Left forelimb (tissue), 1 donor: ENCODE data around the gene USPL1.
"Not testable (repeated sequence)": the region's sequence is repeated elsewhere in the genome, so short reads cannot be mapped to it uniquely, and the experiment has no call there.

Source experiments
- DNase-seq: peaks from one replicate; pipeline ENCODE4 v3.0.0-alpha.2; 2018; ENCODE audit warnings: low spot score

The USPL1 gene

DNA sequence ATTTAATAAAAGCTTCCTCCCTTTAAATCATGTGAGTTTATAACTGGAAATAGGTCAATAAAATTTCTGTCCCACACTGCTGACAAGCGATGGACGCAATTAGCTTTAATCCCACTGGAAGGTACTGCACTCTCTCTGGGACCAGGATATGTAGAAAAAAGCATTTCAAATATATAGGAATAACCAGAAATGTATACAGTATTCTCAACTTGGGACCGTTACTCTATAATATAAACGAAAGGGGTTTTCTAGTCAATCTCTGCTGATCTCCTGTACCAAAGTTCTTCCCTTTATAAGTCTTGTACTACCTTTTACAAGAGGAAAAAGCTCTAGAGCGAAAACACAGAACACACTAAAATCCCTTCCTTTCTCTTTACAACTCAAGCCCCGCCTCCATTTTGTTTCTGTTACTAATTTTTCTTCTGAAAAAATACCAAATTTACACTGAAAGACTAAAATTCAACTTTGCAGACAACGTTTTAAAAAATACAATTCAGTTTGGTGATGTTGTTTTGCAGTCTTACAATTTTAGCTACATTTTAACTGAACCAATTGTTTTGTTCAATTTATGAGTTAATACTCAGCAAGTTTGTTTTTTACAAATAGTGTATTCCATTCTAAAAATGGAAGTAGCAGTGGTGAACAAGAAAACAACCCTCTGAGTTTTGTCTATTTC lies 1.7 kb upstream of the USPL1 start:
- DNase-seq: no peak

DNA sequence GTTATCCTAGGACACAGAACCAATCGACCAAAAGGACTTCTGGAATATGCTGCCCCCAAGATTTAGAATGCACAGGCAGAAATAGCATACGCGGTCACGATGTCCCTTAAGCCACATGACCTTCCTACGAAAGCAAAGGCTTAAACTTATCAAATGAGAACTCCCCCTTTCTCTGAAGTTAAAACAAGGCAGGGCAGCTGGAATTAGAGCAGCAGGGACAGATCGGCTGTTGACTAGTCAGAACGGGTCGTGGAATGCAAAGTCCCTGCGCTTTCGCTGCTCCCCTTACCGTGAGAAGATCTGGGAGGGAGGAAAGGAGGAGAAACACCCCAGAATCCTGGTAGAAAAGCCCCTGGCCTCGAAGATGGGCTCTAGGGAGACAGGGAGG lies 799 bp upstream of the USPL1 start:
- no peak for DNase-seq

DNA sequence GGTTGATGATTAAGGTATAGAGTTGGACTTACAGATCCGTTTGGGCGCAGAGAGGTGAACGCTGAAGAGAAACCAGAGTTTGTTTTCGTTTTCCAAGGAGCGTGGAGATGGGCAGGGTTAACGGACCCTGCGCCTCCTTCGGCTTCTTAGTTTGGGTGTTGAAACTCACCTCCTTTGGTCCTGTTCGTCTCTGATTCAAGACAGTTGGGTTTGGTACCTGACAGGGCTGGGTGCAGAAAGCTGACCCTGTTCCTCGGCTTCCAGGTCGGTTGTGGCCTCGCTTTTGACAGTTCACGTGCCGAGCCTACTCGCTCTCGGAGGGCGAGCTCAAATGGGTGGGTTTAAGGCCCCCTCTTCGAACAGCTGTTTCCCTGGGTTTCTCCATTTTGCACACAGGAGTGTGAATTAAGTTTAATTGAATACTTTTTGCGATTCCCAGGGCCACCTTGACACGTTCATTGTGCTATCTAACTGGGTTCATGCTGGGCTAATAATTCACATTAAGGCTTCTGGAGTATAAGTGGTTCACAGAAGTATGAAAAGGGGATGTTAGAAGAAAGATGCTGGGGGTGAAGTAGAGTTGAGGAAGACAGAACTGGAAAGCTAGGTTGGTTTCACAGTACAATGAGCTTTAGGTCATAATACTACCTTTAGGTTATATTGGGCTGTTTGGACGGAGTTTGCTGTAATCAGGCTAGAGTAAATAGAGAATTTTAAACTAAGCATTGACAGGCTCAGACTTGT lies 638 bp downstream of the USPL1 start:
- peak; percentile 69 for DNase-seq

DNA sequence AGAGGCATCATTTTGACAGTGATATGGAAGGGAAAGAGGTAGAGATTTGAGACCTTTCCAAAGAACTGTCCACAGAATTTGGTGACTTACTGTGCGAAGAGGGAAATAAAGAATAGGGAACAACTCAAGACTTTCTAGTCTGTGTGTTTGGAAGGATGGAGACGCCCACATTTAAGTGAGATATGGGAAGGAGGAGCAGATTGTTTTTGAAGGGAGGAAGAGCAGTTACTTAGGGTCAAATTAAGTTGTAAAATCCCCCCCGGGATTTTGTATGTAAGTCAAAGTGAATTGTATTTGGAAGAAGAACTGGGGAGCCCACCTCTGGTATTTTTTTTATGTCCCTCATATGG lies 1.2 kb downstream of the USPL1 start:
- no peak for DNase-seq

DNA sequence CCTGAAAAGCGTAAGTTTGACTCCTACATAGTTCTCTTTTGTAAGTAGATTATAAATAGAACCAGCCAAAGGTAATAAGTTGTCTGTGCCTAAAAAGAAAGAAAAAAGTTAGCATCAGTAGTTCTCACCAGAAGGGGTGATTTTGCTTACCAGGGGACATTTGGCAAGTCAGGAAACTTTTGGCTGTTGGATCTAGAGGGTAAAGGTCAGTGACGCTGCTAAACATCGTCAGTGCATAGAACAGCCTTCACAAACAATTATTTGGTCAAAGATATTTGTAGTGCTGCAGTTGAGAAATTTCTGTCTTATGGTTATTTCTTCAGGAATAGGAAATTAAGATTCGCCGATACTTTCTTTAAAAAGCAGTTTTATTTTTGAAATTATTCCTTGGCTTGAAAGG lies 2.0 kb downstream of the USPL1 start:
- DNase-seq: no peak

DNA sequence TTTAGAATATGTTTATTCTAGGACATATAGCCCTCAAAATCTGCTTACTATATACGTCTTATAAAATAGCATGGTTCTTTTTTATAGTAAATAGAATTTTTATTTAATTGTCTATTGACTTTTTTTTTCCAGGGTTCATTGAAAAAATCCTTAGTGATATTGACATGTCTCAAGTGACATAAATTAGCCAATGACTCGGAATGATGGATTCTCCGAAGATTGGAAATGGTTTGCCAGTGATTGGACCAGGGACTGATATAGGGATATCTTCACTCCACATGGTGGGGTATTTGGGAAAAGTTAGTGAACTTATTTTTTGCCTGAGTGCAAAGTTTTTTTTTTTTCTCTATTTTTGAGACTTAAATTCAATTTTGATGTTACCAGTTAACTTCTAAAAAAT lies 3.2 kb downstream of the USPL1 start:
- DNase-seq: no peak

DNA sequence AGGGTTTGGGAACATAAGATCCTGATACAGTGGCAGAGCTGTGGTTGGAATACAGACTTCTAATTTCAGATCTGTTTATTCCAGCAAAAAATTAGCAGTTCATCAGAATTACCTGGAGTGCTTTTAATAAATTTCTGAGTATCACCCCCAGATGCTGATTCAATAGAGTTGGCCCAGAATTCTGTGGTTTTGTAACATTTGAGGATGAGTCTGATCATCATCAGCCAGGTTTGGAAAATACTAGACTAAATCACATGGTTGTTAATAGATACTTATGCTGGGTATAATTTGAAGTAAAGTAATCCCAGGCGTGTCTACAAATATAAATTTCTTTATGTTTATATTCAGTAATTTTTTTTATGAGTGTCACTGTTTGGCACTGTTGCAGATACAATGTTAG lies 4.8 kb downstream of the USPL1 start:
- no peak for DNase-seq

DNA sequence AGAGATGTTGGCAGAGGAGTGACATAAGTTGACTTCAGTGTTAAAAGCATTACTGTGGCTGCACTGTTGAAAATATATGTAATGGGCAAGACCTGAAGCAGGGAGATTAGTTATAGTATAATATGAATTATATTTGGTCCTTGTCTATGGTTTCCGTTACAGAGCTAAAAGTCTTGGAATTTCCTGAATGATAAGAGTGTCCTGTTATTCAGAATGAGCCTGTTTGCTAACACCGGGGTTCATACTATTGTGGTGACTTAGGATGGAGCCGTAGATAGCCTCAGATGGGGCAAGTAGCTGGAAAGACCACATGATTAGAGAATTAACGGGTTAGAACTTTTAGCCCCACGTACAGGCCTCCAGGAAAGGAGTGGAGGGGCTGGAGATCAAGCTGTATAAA lies 5.7 kb downstream of the USPL1 start:
- no peak for DNase-seq

DNA sequence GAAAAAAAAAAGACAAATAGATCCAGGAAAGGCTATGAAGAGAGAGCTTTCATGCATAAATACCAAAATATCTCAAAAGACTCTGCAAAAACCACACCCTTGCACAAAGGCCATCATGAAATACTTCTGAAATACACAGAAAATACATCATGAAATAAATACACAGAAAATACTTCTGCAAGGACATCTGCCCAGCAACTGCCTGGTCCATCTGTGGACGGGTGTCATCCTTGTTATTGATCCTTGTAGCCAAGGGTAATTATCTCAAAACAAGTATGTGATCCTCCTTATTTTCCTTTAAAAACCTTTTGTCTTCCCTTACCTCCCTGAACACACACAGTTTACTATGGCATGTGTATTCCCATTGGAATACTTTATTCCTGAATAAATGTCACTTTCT lies 6.9 kb downstream of the USPL1 start:
- no peak for DNase-seq

DNA sequence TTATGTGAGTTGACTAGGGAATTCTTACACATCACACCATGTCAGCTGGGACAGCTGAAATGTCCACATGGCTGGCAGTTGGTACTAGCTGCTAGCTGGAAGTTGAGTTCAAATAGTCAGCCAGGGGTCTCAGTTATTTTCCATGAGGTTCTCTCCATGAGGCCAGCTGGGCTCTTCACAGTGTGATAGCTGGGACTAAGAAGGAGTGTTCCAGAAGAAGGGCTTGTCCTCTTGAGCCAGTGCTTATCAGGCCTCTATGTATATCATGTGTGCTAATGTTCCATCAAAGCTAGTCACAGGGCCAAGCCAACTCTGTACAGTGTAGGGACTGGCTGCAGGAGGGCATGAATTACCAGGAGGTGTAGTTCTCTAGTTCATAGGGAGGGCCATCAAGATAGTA lies 11.8 kb downstream of the USPL1 start:
- DNase-seq: no peak

DNA sequence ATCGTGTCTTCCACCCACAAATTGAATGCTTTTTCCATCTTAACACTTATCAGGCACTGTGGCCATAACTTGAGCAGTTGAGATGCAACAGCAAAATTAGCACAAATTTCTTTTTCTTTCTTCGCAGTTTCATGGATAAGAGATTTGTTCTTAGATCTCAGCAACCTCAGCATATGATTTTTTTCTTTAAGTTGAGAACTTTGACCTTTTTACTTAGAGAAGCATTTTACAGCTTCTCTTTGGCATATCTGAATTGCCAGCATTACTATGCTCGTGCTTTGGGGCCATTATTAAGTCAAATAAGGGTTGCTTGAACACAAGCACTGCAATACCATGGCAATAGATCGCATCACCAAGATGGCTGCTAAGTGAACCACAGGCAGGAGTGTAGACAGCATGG lies 16.1 kb downstream of the USPL1 start:
- DNase-seq: no peak

DNA sequence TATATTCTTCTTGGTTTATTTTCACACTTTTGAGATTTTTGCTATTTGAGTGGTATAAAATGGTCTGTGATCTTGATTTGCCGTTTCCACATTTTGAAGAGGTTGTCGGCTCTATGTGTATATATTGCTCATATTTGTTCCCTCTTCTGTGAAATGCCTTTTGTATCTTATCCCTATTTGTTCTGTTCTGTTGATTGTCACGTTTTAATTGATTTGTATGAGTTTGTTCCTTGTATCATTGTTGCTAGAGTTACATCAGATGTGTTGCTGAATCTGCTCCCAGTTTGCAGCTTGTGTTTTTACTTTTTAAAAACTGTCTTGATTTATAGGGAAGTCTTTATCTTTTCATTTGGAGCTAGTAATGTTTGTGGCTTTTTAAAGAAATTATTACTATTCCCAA lies 17.1 kb downstream of the USPL1 start:
- no peak for DNase-seq

DNA sequence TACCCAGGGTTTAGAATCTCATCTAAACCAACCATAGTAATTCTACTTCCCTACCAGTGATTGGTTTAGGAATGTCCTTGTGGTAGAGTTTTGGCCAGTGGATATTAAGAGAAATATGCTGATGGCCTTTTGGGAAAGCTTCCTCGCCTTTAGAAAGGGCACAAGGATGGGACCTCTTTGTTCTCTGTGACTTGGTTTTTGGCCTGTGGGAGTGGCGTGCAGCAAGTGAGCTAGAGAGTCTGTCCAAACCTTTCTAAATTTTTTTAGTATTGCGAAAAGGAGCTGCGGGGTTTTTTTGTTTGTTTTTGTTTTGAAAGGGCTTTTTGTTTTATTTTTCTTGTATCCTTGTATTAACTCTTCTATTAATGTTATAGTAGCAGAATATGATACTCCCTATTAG lies 20.6 kb downstream of the USPL1 start:
- DNase-seq: no peak

DNA sequence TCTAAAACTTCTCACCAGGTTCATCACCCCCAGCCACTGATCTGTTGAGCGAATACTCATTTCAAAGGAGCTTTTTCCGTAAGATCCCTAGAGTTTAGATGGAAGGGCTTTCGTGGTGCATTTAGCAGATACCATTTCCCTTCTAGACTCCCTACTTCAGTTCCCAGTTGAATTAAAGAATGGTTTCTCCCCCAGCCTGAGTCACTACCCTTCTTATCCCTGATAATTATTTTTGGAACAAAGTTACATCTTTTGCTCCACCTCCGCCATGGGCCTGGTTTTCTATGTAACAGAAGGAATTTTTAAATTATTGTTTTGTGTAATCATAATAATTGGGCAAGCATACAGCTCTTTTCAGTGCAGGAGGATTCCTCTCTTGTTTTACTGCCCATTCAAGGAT lies 22.0 kb downstream of the USPL1 start:
- no peak for DNase-seq

DNA sequence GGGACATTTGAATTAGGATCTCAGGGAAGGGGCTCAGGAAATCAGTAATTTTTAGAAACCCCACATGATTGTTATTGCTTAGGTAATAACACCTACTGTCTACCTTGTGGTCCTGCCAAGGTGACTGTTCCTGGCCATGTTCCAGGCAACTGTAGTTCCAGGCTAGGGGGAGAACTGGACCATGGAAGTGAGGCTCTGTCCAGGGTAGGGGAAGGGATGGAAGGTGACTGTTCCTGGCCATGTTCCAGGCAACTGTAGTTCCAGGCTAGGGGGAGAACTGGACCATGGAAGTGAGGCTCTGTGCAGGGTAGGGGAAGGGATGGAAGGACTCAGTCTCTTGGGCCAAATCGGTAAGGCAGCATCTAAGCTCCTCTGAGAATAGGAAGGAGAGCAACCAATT lies 23.5 kb downstream of the USPL1 start:
- not testable (repeated sequence) for DNase-seq

DNA sequence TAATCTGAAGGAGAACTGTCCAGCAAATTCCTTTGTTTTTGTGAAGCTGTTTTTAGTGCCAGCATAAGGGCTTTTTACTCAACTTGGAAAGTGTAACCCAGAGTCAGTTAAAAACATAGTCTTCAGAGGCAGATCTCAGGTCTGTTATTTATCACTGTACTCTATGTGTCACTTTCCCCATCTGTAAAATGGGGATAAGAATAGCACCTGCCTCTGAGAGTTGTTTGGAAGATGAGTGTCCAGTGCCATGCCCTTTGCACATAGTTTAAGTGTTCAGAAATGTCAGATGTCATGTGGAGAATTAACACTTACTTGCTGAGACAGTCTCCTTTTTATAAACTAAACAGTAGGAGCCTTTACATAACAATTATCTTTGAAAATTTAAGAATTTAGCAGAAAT lies 27.9 kb downstream of the USPL1 start:
- DNase-seq: no peak

DNA sequence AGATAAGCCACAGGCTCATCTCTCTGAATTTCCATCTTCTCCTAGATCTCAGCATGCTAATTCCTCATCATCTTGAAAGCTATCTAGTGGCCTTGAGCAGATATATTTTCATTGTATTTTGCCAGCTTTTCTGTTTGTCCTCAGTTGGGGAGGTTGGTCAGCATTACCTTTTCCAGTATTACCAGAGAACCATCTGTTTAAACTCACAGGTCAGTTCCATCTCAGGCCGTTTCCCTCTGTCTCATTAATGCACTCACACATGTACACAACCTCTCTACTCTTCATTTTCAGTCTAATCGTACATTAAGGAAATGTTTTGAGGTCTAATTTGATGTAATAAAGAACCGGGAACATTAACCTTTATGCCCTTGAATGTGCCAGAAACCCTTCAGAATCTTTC lies 29.7 kb downstream of the USPL1 start:
- DNase-seq: no peak

DNA sequence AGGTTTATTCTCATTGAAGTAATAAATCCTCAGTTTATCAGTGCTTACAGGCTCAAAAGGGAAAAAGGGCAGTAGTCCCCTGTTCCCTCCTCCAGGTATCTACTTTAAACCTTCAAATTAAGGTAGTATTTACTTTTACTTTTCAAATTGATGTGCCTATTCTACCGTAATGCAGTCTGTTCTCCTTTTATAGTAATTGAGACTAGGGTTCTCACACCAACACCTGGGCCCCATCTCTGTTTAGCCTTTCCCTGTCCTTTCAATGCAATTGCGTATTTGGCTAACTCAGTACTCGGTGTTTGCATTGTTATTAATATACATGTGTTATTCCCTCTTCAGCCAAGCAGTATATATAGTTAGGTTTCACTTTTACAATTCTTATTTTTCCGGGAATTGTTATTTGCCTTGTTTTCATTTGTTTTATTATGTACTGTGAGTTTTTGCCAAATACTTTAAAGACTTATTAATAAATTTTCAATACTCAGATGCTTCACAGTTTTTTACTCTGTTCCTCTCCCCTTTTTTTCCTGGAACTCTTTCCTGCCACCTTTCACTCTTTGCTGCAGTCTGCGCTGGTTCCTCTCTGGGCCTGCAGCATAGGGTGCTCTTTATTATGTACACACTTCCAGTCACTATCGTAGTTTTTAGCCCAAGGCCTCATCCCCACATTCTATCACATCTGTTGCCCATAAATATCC lies 30.3 kb downstream of the USPL1 start:
- no peak for DNase-seq

DNA sequence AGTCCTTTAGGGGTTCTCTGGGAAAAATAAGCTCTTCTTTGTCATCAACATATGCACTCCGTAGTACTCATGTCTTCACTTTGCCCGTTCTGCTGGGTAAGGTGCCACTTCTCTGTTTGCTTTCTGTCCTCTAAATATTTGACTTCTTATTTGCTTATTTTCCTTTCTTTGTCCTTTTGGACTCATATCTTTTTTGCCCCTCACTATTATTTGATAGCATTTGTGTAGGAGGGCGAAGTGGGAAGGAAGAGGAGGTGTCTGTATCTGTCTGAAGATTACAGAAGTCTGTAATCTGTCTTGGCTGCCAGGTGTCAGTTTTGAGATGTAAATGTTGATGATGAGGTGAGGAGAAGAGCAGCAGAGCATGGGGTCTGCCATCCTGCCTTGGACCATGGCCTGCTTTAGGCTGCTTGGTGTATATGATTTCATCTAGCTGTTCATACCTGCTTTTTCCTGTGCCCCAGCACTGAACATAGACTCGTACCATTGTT lies 30.8 kb downstream of the USPL1 start:
- no peak for DNase-seq

DNA sequence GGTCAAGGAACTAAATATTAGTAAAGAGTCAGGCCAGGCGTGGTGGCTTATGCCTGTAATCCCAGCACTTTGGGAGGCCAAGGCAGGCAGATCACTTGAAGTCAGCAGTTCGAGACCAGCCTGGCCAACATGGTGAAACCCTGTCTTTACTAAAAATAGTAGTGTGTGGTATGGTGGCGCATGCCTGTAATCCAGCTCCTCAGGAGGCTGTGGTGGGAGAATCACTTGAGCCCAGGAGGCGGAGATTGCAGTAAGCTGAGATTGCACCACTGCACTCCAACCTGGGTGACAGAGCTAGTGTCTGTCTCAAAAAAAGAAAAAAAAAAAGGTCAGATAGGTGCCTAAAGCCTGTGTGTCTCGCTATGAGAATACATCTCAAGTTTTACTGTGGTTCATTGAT lies 33.9 kb downstream of the USPL1 start:
- DNase-seq: not testable (repeated sequence)

DNA sequence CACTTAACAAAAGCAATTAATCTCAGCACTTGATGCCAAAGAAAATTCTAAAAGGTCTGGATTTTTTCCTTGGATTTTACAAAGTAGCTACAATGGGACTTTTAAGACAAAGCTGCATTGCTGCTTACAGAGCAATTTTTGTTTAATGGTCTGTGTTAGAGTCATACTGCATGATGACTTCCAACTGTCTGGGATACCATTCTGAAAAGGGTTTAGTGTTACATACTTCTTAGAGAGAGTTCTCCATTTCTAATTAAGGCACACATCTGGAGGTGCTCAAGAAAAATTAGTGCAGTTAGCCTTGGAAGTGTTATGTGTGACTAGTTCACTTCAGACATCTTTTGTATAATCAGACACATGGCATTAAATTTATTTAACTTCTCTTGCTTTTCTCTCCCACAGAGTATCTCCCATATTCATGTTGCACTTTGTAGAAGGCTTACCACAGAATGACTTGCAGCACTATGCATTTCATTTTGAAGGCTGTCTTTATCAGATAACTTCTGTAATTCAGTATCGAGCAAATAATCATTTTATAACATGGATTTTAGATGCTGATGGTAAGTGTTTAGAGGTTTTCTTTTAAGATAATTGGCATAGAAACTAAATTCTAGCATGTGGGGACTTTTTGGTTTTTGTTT lies 35.1 kb downstream of the USPL1 start:
- no peak for DNase-seq

DNA sequence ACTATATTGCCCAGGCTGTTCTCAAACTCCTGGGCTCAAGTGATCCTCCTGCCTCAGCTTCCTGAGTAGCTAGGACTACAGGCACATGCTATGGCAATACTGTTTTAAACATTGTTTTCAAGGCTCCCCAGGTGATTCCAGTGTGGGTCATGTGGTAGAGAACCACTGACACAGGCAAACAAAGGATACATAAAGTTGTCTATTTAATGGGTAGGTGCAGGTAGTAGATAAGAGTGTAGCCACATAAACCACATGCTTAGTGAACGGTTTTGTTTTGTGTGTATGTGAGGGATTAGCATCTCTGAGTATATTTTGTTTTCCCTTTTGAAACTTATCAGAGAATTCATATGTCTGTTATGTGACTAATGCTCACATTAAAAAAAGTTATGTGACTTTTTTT lies 36.7 kb downstream of the USPL1 start:
- DNase-seq: no peak

DNA sequence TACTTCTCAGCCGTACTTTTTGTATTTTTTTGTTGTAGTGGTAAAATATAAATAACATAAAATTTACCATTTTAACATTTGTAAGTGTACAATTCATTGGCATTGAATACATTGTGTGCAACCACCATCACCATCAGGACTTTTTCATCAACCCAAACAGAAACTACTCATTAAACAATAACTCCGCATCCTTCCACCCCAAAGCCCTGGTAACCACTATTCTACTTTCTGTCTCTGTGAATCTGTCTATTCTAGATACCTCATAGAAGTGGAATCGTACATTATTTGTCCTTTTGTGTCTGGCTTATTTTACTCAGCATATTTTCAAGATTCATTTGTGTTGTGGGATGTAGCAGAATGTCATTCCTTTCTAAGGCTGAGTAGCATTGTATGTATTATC lies 38.5 kb downstream of the USPL1 start:
- DNase-seq: no peak
